Measurements from ENCODE around the gene CLDN14. TPM values are rescaled to one million over a fixed set of nuclear protein-coding genes. Genes with fewer than 3 reads are reported as not detected.
"Not testable (repeated sequence)": the region's sequence is repeated elsewhere in the genome, so short reads cannot be mapped to it uniquely, and the experiment has no call there.

CLDN14 gene
- total RNA-seq, 2 donors from 2014 or later = 0.17 TPM; not detected in 1

DNA sequence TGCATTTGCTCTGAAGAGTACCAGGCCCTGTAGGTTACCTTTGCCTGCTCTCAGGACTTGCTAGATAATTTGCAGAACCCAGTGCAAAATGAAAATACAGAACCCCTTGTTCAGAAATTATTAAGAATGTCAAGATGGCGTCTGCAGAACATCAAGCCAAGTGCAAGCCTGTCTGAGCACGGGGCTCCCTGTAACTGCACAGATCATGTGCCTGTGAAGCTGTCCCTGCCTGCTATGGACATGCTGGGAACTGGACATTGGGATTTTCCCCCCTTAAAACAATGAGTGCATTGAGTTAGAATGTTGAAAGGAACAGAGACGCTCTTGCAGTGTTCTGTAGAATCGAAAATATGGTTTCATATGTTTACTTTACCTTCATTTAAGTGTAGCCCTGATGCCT lies 2.9 kb downstream of the CLDN14 start:
- Histone ChIP-seq H3K4me3 (no peak overlapping the region), H3K27ac (no peak overlapping the region), H3K9ac (ENCODE audit: low read depth in 2 of 2, low read length in 2 of 2) (no peak overlapping the region), H3K4me1 (no peaks in the 10 kb centered on the region), H3K9me3 (no peaks in the 10 kb centered on the region), H3K27me3 (no peaks in the 10 kb centered on the region), H3K36me3 (no peaks in the 10 kb centered on the region)
- DNase-seq = no peak
- intact Hi-C loops (cut with DNase I) = no loop called here
- TF ChIP-seq, protein P1, sequence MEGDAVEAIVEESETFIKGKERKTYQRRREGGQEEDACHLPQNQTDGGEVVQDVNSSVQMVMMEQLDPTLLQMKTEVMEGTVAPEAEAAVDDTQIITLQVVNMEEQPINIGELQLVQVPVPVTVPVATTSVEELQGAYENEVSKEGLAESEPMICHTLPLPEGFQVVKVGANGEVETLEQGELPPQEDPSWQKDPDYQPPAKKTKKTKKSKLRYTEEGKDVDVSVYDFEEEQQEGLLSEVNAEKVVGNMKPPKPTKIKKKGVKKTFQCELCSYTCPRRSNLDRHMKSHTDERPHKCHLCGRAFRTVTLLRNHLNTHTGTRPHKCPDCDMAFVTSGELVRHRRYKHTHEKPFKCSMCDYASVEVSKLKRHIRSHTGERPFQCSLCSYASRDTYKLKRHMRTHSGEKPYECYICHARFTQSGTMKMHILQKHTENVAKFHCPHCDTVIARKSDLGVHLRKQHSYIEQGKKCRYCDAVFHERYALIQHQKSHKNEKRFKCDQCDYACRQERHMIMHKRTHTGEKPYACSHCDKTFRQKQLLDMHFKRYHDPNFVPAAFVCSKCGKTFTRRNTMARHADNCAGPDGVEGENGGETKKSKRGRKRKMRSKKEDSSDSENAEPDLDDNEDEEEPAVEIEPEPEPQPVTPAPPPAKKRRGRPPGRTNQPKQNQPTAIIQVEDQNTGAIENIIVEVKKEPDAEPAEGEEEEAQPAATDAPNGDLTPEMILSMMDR (IDR thresholded peaks at IDR 0.05) = no peak

DNA sequence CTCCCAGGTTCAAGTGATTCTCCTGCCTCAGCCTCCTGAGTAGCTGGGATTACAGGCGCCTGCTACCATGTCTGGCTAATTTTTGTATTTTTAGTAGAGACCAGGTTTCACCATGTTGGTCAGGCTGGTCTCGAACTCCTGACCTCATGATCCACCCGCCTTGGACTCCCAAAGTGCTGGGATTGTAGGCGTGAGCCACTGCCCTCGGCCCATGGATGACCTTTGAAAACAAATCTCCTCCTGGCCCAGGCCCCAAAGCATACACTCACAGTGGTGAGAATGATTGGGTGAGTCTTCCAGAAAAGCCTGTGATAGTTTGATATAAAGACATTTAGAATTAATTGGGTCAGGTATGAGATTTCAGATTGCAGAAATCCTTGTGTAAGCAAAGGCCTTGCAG lies 3.4 kb downstream of the CLDN14 start:
- DNase-seq; H3K27ac ChIP-seq; H3K4me1 ChIP-seq; H3K9ac ChIP-seq (ENCODE audit: low read depth in 2 of 2, low read length in 2 of 2); H3K9me3 ChIP-seq; H3K4me3 ChIP-seq; intact Hi-C loops (cut with DNase I); H3K36me3 ChIP-seq; H3K27me3 ChIP-seq: not testable (repeated sequence)

DNA sequence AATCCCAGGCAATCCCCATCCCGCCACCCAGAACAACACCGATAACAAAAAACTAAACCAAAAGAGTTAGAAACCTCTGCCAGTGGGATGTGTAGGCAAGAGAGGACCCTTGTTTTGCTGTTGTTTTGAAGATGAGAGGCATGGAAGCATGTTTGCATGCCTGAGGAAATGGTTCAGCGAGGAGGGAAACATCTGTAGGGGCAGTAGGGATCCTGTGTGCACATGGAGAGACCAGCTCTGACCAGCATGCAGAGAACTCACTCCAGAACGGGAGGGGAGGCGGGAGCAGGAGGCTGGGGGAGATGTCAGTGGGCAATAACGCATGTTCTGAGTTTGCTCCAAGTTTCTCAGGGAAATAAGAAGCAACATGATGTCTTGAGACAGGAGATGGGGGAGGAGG lies 5.3 kb downstream of the CLDN14 start:
- DNase-seq = no peak
- no peaks in the 10 kb centered on the region for H3K27me3 ChIP-seq
- TF ChIP-seq, protein P1 (IDR thresholded peaks at IDR 0.05) = no peak
- H3K27ac ChIP-seq = no peak overlapping the region
- no peaks in the 10 kb centered on the region for H3K9me3 ChIP-seq
- no peak overlapping the region for H3K9ac ChIP-seq (ENCODE audit: low read depth in 2 of 2, low read length in 2 of 2)
- no peak overlapping the region for H3K4me3 ChIP-seq
- H3K4me1 ChIP-seq = no peaks in the 10 kb centered on the region
- intact Hi-C loops (cut with DNase I) = no loop called here
- H3K36me3 ChIP-seq = no peaks in the 10 kb centered on the region

DNA sequence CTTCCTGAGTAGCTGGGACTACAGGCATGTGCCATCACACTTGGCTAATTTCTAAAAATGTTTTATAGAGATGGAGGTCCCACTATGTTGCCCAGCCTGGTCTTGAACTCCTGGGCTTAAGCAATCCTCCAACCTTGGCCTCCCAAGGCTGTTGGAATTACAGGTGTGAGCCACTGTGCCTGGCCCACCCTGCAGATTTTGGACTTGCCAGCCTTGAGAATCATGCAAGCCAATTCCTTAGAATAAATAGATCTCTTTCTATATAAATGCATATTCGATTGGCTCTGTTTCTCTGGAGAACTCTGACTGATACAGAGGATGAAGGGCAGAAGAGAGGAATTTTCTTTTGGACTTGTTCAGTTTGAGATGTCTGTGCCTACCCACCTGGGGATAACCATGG lies 6.7 kb downstream of the CLDN14 start:
- no peak overlapping the region for H3K9ac ChIP-seq (ENCODE audit: low read depth in 2 of 2, low read length in 2 of 2)
- H3K9me3 ChIP-seq = no peaks in the 10 kb centered on the region
- H3K36me3 ChIP-seq = no peaks in the 10 kb centered on the region
- H3K27ac ChIP-seq = no peak overlapping the region
- no peaks in the 10 kb centered on the region for H3K4me1 ChIP-seq
- intact Hi-C loops (cut with DNase I) = no loop called here
- no peak overlapping the region for H3K4me3 ChIP-seq
- no peaks in the 10 kb centered on the region for H3K27me3 ChIP-seq
- no peak for DNase-seq
- TF ChIP-seq, protein P1 (IDR thresholded peaks at IDR 0.05) = no peak

DNA sequence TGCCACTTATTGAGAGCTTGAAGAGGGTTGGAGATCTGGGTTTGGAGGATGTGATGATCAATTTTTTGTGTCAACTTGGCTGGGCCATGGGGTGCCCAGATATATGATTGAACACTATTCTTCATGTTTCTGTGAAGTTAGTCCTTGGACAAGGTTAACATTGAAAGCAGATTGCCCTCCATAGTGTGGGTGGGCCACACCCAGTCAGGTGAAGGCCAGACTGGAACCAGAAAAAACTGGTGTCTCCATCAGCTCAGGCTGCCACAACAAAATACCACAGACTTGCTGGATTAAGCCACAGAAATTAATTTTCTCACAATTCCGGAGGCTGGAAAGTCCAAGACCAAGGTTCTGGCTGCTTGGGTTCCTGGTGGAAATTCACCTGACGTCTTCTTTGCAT lies 7.5 kb downstream of the CLDN14 start:
- H3K4me3 ChIP-seq = no peak overlapping the region
- no peak overlapping the region for H3K9ac ChIP-seq (ENCODE audit: low read depth in 2 of 2, low read length in 2 of 2)
- no peaks in the 10 kb centered on the region for H3K9me3 ChIP-seq
- intact Hi-C loops (cut with DNase I) = no loop called here
- DNase-seq = no peak
- no peak overlapping the region for H3K27ac ChIP-seq
- no peaks in the 10 kb centered on the region for H3K4me1 ChIP-seq
- no peaks in the 10 kb centered on the region for H3K36me3 ChIP-seq
- TF ChIP-seq, protein P1 (IDR thresholded peaks at IDR 0.05) = no peak
- H3K27me3 ChIP-seq = no peaks in the 10 kb centered on the region

DNA sequence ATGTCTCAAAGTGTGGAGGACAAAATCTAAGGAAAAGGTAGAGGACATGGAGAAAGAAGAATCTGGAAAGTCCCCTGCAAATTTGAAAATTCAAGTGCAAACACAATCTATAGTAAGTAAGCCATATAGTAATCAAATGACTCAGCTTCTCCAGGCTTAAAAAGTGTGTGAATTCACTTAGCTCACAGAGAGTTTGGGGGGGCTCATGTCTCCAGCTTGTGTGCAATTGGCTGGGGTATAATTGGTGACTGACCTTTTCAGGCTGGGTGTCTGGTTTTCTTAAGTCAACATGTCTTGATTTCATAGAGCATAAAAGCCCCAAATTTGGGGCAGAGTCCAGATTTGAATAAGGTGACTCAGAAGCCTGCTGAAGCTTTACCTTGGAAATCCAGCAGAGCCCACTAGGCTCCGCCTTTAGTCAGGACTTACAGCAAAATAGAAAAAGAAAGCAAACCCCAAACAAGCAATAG lies 8.6 kb downstream of the CLDN14 start:
- Histone ChIP-seq H3K9me3 (no peaks in the 10 kb centered on the region), H3K4me3 (no peak overlapping the region), H3K27me3 (no peaks in the 10 kb centered on the region), H3K36me3 (no peaks in the 10 kb centered on the region), H3K4me1 (no peaks in the 10 kb centered on the region), H3K27ac (no peak overlapping the region), H3K9ac (ENCODE audit: low read depth in 2 of 2, low read length in 2 of 2) (no peak overlapping the region)
- intact Hi-C loops (cut with DNase I) = no loop called here
- TF ChIP-seq, protein P1 (IDR thresholded peaks at IDR 0.05) = no peak
- peak; percentile 30 for DNase-seq

All from colonic mucosa (tissue), 4 donors.